Left lung (tissue), 10 donors: Measurements from ENCODE around the gene CYP1B1. TPM values are rescaled to one million over a fixed set of nuclear protein-coding genes. Genes with fewer than 3 reads are reported as not detected.

ENCODE experiments used
- ATAC-seq: fragments of 200-7000 bp; cut with Tn5 transposase; one replicate; pipeline ENCODE4 v1.9.1; 2020; ENCODE audit warnings: moderate library complexity
- DNase-seq, 4 donors: peaks; one replicate each; pipeline ENCODE4 v3.0.0-alpha.2; 2013 to 2020
- H3K27ac ChIP-seq, 2 donors: fragments of 200-600 bp; sonication (generic) in 1 of 2; one replicate each; pipeline versions ENCODE4 v1.5.0 to v1.8.0; 2020 to 2021
- H3K27me3 ChIP-seq, 2 donors: fragments of 200-600 bp; sonication (generic) in 1 of 2; one replicate each; pipeline versions ENCODE4 v1.5.0 to v1.8.0; 2020 to 2021
- H3K36me3 ChIP-seq, 2 donors: fragments of 200-600 bp; sonication (generic) in 1 of 2; one replicate each; pipeline versions ENCODE4 v1.5.0 to v1.8.0; 2020 to 2021
- H3K4me1 ChIP-seq, 2 donors: fragments of 200-600 bp; one replicate each; pipeline ENCODE4 v1.8.0; 2021
- H3K4me3 ChIP-seq, 2 donors: fragments of 200-600 bp; sonication (generic) in 1 of 2; one replicate each; pipeline versions ENCODE4 v1.5.0 to v1.8.0; 2020 to 2021; ENCODE audit warnings: mild to moderate bottlenecking in 1 of 2
- H3K9me3 ChIP-seq, 2 donors: fragments of 200-600 bp; sonication (generic) in 1 of 2; one replicate each; pipeline versions ENCODE4 v1.5.0 to v1.8.0; 2020 to 2021
- intact Hi-C, 2 donors: fragments of 100-400 bp; cut with DNase I; formaldehyde crosslinking; loops; one replicate each; pipeline versions ENCODE4 v1.11.2 to v1.14.2; 2022
- polyA plus RNA-seq, 6 donors: library from polyadenylated mRNA; unstranded; fragments of 120-200 nt; gene quantifications; one replicate each; pipeline ENCODE4 v1.2.1, GENCODE V29; 2013; ENCODE audit not compliant: insufficient read length in 6 of 6
- total RNA-seq, 2 donors: library from RNA; stranded (reverse); fragmentation: NEBNext Ultra II Directional; extraction: Animal tissue kit (Norgen Biotek cat#: 25700); gene quantifications; one replicate each; pipeline ENCODE4 v1.2.1, GENCODE V29; 2021
- TF ChIP-seq, protein P1 (sequence below), 2 donors: fragments of 200-600 bp; sonication (generic) in 1 of 2; IDR thresholded peaks; one replicate each; pipeline versions ENCODE4 v1.5.0 to v1.8.0; 2021; ENCODE audit warnings: antibody characterized with exemption in 2 of 2
- donor health status: DM: no; HTN: yes; CAD: no.
- donor health status: DM: no; HTN: no; CAD: no.

Gene CYP1B1
- total and polyA plus RNA-seq, 8 donors = 1.0 to 155 (median 1.6) TPM

- H3K27me3 ChIP-seq = no peaks in the 10 kb centered on the region
- no peak for ATAC-seq
- no peak overlapping the region for H3K27ac ChIP-seq
- peaks cover 0 to 14% of the 10 kb centered on the region in 2 donors for H3K36me3 ChIP-seq
- TF ChIP-seq, protein P1, sequence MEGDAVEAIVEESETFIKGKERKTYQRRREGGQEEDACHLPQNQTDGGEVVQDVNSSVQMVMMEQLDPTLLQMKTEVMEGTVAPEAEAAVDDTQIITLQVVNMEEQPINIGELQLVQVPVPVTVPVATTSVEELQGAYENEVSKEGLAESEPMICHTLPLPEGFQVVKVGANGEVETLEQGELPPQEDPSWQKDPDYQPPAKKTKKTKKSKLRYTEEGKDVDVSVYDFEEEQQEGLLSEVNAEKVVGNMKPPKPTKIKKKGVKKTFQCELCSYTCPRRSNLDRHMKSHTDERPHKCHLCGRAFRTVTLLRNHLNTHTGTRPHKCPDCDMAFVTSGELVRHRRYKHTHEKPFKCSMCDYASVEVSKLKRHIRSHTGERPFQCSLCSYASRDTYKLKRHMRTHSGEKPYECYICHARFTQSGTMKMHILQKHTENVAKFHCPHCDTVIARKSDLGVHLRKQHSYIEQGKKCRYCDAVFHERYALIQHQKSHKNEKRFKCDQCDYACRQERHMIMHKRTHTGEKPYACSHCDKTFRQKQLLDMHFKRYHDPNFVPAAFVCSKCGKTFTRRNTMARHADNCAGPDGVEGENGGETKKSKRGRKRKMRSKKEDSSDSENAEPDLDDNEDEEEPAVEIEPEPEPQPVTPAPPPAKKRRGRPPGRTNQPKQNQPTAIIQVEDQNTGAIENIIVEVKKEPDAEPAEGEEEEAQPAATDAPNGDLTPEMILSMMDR (IDR thresholded peaks at IDR 0.05) = no peak
- DNase-seq = no peak
- H3K9me3 ChIP-seq = no peaks in the 10 kb centered on the region
- no peak overlapping the region for H3K4me3 ChIP-seq
- no peaks in the 10 kb centered on the region for H3K4me1 ChIP-seq
- intact Hi-C loops = no loop called here
Measured at GRCh38 chr2:38060236-38061018, 15.5 kb downstream of the CYP1B1 start.

DNA sequence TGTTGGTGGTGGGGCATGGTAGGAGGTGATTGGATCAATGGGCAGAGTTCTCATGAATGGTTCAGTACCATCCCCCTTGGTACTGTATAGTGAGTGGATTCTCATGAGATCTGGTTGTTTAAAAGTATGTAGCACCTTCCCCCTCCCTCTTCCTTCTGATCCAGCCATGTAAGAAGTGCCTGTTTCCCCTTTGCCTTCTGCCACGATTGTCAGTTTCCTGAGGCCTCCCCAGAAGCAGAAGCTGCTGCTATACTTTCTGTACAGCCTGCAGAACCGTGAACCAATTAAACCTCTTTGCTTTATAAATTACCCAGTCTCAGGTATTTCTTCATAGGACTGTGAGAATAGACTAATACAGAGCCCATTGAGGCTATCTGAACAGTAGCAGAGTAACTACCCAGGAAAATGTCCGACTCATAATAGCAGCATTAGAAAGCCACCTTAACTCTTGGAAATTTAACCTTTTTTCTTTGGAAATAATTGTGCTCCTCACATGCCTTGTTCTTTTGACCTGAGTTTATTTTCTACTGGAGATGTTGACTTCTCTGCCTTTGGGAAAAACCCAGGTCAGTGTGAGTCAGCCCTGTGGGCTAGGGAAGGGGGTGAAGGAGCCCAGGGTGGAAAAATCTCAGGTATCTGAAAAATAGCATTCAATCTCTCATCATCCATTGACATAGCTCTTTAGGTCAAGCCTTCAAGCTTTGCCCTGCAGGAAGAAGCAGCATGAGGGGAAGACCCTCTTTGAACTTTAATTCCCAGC is 18.1 kb downstream of the CYP1B1 start:
- Histone ChIP-seq H3K4me1 (no peaks in the 10 kb centered on the region), H3K36me3 (no peaks in the 10 kb centered on the region), H3K27me3 (no peaks in the 10 kb centered on the region), H3K9me3 (no peaks in the 10 kb centered on the region), H3K27ac (no peak overlapping the region), H3K4me3 (no peak overlapping the region)
- intact Hi-C loops = no loop called here
- DNase-seq (no peak), ATAC-seq (peak; percentile 50)
- TF ChIP-seq, protein P1 (IDR thresholded peaks at IDR 0.05) = no peak

GRCh38 chr2:38056216-38056615 is 19.7 kb downstream of the CYP1B1 start:
- intact Hi-C loops = no loop called here
- TF ChIP-seq, protein P1 (IDR thresholded peaks at IDR 0.05) = no peak
- Histone ChIP-seq H3K4me3 (no peak overlapping the region), H3K9me3 (no peaks in the 10 kb centered on the region), H3K27ac (no peak overlapping the region), H3K27me3 (no peaks in the 10 kb centered on the region), H3K4me1 (no peaks in the 10 kb centered on the region), H3K36me3 (no peaks in the 10 kb centered on the region)
- no peak for ATAC-seq
- DNase-seq = no peak

DNA sequence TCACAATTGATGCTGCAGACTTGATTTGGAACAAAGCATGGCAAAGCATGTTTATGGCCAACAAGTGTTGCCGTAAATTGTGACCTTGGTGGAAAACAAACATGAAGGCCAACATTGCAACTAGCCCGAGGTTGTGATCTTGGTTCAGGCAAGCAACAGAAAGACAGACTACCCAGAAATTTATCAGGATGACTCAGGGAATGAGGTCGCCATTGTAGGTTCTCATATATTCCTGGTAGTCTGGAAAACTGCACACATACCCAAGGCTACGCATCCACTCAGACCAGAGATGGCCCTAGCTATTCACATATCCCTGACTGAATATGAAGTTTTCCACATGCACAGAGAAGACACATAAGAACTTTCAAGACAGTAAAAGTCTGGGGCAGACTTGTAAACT is 30.1 kb downstream of the CYP1B1 start:
- intact Hi-C loops = no loop called here
- no peak overlapping the region for H3K4me3 ChIP-seq
- H3K9me3 ChIP-seq = peaks cover 0 to 3% of the 10 kb centered on the region in 2 donors
- H3K36me3 ChIP-seq = no peaks in the 10 kb centered on the region
- ATAC-seq (no peak), DNase-seq (no peak)
- no peaks in the 10 kb centered on the region for H3K4me1 ChIP-seq
- TF ChIP-seq, protein P1 (IDR thresholded peaks at IDR 0.05) = no peak
- H3K27me3 ChIP-seq = no peaks in the 10 kb centered on the region
- H3K27ac ChIP-seq = no peak overlapping the region
